Cardiac muscle cell (in vitro differentiated cells and primary cell): ENCODE results near the gene PRICKLE2. TPM values are rescaled to one million over a fixed set of nuclear protein-coding genes. Genes with fewer than 3 reads are reported as not detected.

Source experiments
- DNase-seq, 2 donors: peaks; one replicate each; pipeline versions ENCODE4 v3.0.0 to v3.0.0-alpha.2; 2010 to 2017; ENCODE audit warnings: low read depth in 1 of 2, low spot score in 1 of 2
- H3K27ac ChIP-seq: fragments of 200-600 bp; sonication (generic); 2 replicates; pipeline ENCODE4 v1.5.1; 2016
- H3K27me3 ChIP-seq: fragments of 200-600 bp; sonication (generic); 2 replicates; pipeline ENCODE4 v1.6.0; 2016; ENCODE audit warnings: control low read depth
- H3K36me3 ChIP-seq: fragments of 200-600 bp; sonication (generic); 2 replicates; pipeline ENCODE4 v1.5.1; 2016; ENCODE audit warnings: control low read depth
- H3K4me1 ChIP-seq: fragments of 200-600 bp; sonication (generic); 2 replicates; pipeline ENCODE4 v1.8.1; 2017; ENCODE audit warnings: low read depth, mild to moderate bottlenecking, mixed run types
- H3K4me3 ChIP-seq: fragments of 200-600 bp; sonication (generic); 2 replicates; pipeline ENCODE4 v1.5.1; 2016; ENCODE audit warnings: mild to moderate bottlenecking
- H3K9me3 ChIP-seq: fragments of 200-600 bp; sonication (generic); 2 replicates; pipeline ENCODE4 v1.5.1; 2017; ENCODE audit warnings: low read depth, mild to moderate bottlenecking, control low read depth
- CTCF ChIP-seq: IDR thresholded peaks from 2 replicates; pipeline ENCODE4 v1.5.1; 2012; ENCODE audit warnings: low read depth, mild to moderate bottlenecking, low read length
- polyA plus RNA-seq: library from polyadenylated mRNA; unstranded; fragments of >200 nt; fragmentation: Nextera tagmentation; extraction: Ambion mirVana; gene quantifications from 2 replicates; pipeline ENCODE4 v1.2.1, GENCODE V29; 2016
- total RNA-seq: library from RNA; depleted of rRNA; stranded (reverse); fragments of >200 nt; gene quantifications from 2 replicates; pipeline ENCODE4 v1.2.3, GENCODE V29; 2016

The PRICKLE2 gene
- total and polyA plus RNA-seq, 2 experiments from 2014 or later = 4.3 to 11.7 TPM

GRCh38 chr3:64067506-64068346 lies 157.5 kb downstream of the PRICKLE2 start:
- H3K36me3 ChIP-seq = no peaks in the 10 kb centered on the region
- TF ChIP-seq CTCF = no peak
- no peaks in the 10 kb centered on the region for H3K27me3 ChIP-seq
- peaks cover 11% of the 10 kb centered on the region for H3K4me1 ChIP-seq
- no peak for DNase-seq
- H3K9me3 ChIP-seq = no peaks in the 10 kb centered on the region
- H3K27ac ChIP-seq = no peak overlapping the region
- H3K4me3 ChIP-seq = no peak overlapping the region

GRCh38 chr3:64064804-64065203 lies 160.5 kb downstream of the PRICKLE2 start:
- no peaks in the 10 kb centered on the region for H3K36me3 ChIP-seq
- H3K4me3 ChIP-seq = no peak overlapping the region
- H3K4me1 ChIP-seq = peaks cover 20% of the 10 kb centered on the region
- no peaks in the 10 kb centered on the region for H3K9me3 ChIP-seq
- H3K27me3 ChIP-seq = no peaks in the 10 kb centered on the region
- no peak for DNase-seq
- H3K27ac ChIP-seq = no peak overlapping the region
- TF ChIP-seq CTCF = no peak

- Histone ChIP-seq H3K27me3 (no peaks in the 10 kb centered on the region), H3K4me1 (peaks cover 20% of the 10 kb centered on the region), H3K4me3 (no peak overlapping the region), H3K36me3 (no peaks in the 10 kb centered on the region), H3K9me3 (no peaks in the 10 kb centered on the region), H3K27ac (no peak overlapping the region)
- no peak for DNase-seq
- no peak for TF ChIP-seq CTCF
These were observed 161.3 kb downstream of the PRICKLE2 start for GRCh38 chr3:64063983-64064438.

- Histone ChIP-seq H3K4me1 (peaks cover 20% of the 10 kb centered on the region), H3K27ac (no peak overlapping the region), H3K4me3 (no peak overlapping the region), H3K9me3 (no peaks in the 10 kb centered on the region), H3K27me3 (no peaks in the 10 kb centered on the region), H3K36me3 (no peaks in the 10 kb centered on the region)
- TF ChIP-seq CTCF = no peak
- DNase-seq = peak in 1 of 2 donors; percentile 65
These were observed 161.9 kb downstream of the PRICKLE2 start for GRCh38 chr3:64063207-64063982.

GRCh38 chr3:64061628-64062027 lies 163.6 kb downstream of the PRICKLE2 start:
- no peak overlapping the region for H3K4me3 ChIP-seq
- H3K9me3 ChIP-seq = no peaks in the 10 kb centered on the region
- no peaks in the 10 kb centered on the region for H3K36me3 ChIP-seq
- no peak overlapping the region for H3K27ac ChIP-seq
- no peak for TF ChIP-seq CTCF
- H3K27me3 ChIP-seq = no peaks in the 10 kb centered on the region
- peaks cover 20% of the 10 kb centered on the region for H3K4me1 ChIP-seq
- DNase-seq = no peak
